HepG2 (cell line): ENCODE measurements around the gene BBS12. TPM values are rescaled to one million over a fixed set of nuclear protein-coding genes. Genes with fewer than 3 reads are reported as not detected.

Experiments used
- ATAC-seq: fragments of 200-7000 bp; cut with Tn5 transposase; 3 replicates; pipeline ENCODE4 v1.9.1; 2020; ENCODE audit warnings: mild to moderate bottlenecking, moderate library complexity
- BruUV-seq: library from RNA; stranded (reverse); fragments of 400-500 nt; replicated peaks from 2 replicates; lab custom pipeline; 2021; lab: Mats Ljungman, UMichigan
- CTCF ChIA-PET: fragments of 300-600 bp; formaldehyde crosslinking; extraction: SDS; loops from one replicate; lab custom pipeline; 2021; ENCODE audit warnings: low total read pairs, inconsistent platforms, low intra/inter-chr PET ratio; lab: Yijun Ruan, JAX
- POLR2A ChIA-PET: fragments of 350-600 bp; sonication (Branson Sonifier 250); formaldehyde crosslinking; loops from one replicate; lab custom pipeline; 2020; ENCODE audit warnings: antibody characterized with exemption, inconsistent platforms; lab: Yijun Ruan, JAX
- DNase-seq: peaks from one replicate; pipeline ENCODE4 v3.0.0-alpha.2; 2015; ENCODE audit warnings: low spot score
- FAIRE-seq: peaks from 3 replicates; lab custom pipeline; 2011; peaks lifted over from hg19 to GRCh38; lab: Jason Lieb, UNC
- H2AFZ ChIP-seq: one replicate; pipeline ENCODE4 v1.6.1; 2011; ENCODE audit warnings: low read length, inconsistent platforms
- H3K27ac ChIP-seq: fragments of 300-600 bp; 3 replicates; pipeline ENCODE4 v1.8.0; 2011; ENCODE audit warnings: mixed run types, mild to moderate bottlenecking, mixed read lengths, low read length, inconsistent platforms; ENCODE audit not compliant: insufficient read depth; ENCODE audit errors: extremely low read length
- H3K27me3 ChIP-seq, 2 experiments: fragments of 200-600 bp in 1 of 2; 2 replicates in 1 of 2; 3 replicates in 1 of 2; pipeline versions ENCODE4 v1.6.0 to v1.8.0; 2011; ENCODE audit warnings: low read length in 2 of 2, mild to moderate bottlenecking in 2 of 2, moderate library complexity in 2 of 2, inconsistent platforms in 1 of 2; ENCODE audit not compliant: insufficient read depth in 2 of 2, control insufficient read depth in 1 of 2
- H3K36me3 ChIP-seq, 2 experiments: fragments of 200-600 bp in 1 of 2; replicated peaks in 1 of 2; 2 replicates in 1 of 2; 3 replicates in 1 of 2; pipeline versions ENCODE4 v1.5.1 to v1.8.0; 2011; ENCODE audit warnings: low read length in 2 of 2, inconsistent platforms in 1 of 2; ENCODE audit not compliant: insufficient read depth in 2 of 2, control insufficient read depth in 1 of 2
- H3K4me1 ChIP-seq: 2 replicates; pipeline ENCODE4 v1.5.1; 2012; ENCODE audit warnings: low read length, inconsistent platforms; ENCODE audit not compliant: insufficient read depth
- H3K4me2 ChIP-seq: 2 replicates; pipeline ENCODE4 v1.6.0; 2011; ENCODE audit warnings: low read depth, low read length, inconsistent platforms
- H3K4me3 ChIP-seq, 3 experiments: fragments of 200-600 bp in 1 of 3; sonication (generic), shearing (Covaris generic) in 1 of 3; replicated peaks in 1 of 3; 2 replicates each; pipeline ENCODE4 v1.5.1; 2011 to 2016; ENCODE audit warnings: low read length in 3 of 3, inconsistent platforms in 2 of 3, low read depth in 2 of 3, mild to moderate bottlenecking in 2 of 3, control low read depth in 1 of 3, mixed read lengths in 1 of 3; ENCODE audit not compliant: insufficient read depth in 1 of 3
- H3K79me2 ChIP-seq: one replicate; pipeline ENCODE4 v1.6.1; 2011; ENCODE audit warnings: low read length, inconsistent platforms; ENCODE audit not compliant: insufficient read depth
- H3K9ac ChIP-seq: 2 replicates; pipeline ENCODE4 v1.6.0; 2011; ENCODE audit warnings: mild to moderate bottlenecking, low read depth, low read length, inconsistent platforms; ENCODE audit not compliant: insufficient read depth
- H3K9me3 ChIP-seq: 2 replicates; pipeline ENCODE4 v1.5.1; 2012; ENCODE audit warnings: mild to moderate bottlenecking, low read length
- H4K20me1 ChIP-seq: 2 replicates; pipeline ENCODE4 v1.6.0; 2011; ENCODE audit warnings: inconsistent platforms, mild to moderate bottlenecking, low read length, moderate library complexity; ENCODE audit not compliant: insufficient read depth
- AGO2 ChIP-seq: fragments of 200-400 bp; formaldehyde crosslinking; optimal IDR thresholded peaks from 2 replicates; pipeline ENCODE3; 2017; ENCODE audit warnings: mild to moderate bottlenecking, low read depth, low read length, moderate library complexity
- DPF2 ChIP-seq: sonication (generic); formaldehyde crosslinking; IDR thresholded peaks from 2 replicates; pipeline ENCODE4 v1.4.0; 2020; ENCODE audit warnings: mild to moderate bottlenecking, low read depth, missing genetic modification reagents, borderline replicate concordance
- HDAC1 ChIP-seq: sonication (generic); formaldehyde crosslinking; IDR thresholded peaks from 2 replicates; pipeline ENCODE4 v1.5.1; 2020; ENCODE audit warnings: mild to moderate bottlenecking, missing genetic modification reagents
- HNF4A ChIP-seq: sonication (generic); formaldehyde crosslinking; IDR thresholded peaks from 2 replicates; pipeline ENCODE4 v1.4.0; 2020; ENCODE audit warnings: missing genetic modification reagents
- RFX3 ChIP-seq: IDR thresholded peaks from 2 replicates; pipeline ENCODE4 v1.6.1; 2016; ENCODE audit warnings: missing biosample characterization, missing genetic modification reagents
- SALL1 ChIP-seq: sonication (generic); formaldehyde crosslinking; IDR thresholded peaks from 2 replicates; pipeline ENCODE4 v1.8.0; 2022; ENCODE audit warnings: mild to moderate bottlenecking, missing genetic modification reagents
- STAG1 ChIP-seq: sonication (generic); formaldehyde crosslinking; IDR thresholded peaks from 2 replicates; pipeline ENCODE4 v1.4.0; 2020; ENCODE audit warnings: missing genetic modification reagents
- TRIM24 ChIP-seq: sonication (generic); formaldehyde crosslinking; IDR thresholded peaks from 2 replicates; pipeline ENCODE4 v1.8.0; 2022; ENCODE audit warnings: mild to moderate bottlenecking, missing genetic modification reagents
- TSC22D2 ChIP-seq: sonication (generic); formaldehyde crosslinking; IDR thresholded peaks from 2 replicates; pipeline ENCODE4 v1.5.1; 2020; ENCODE audit warnings: missing genetic modification reagents, mild to moderate bottlenecking, borderline replicate concordance
- YEATS2 ChIP-seq: sonication (generic); formaldehyde crosslinking; IDR thresholded peaks from 2 replicates; pipeline ENCODE4 v1.4.0; 2020; ENCODE audit warnings: missing genetic modification reagents, borderline replicate concordance
- ZFYVE20 ChIP-seq: sonication (generic); formaldehyde crosslinking; IDR thresholded peaks from 2 replicates; pipeline ENCODE4 v1.8.0; 2023; ENCODE audit warnings: low read depth, mild to moderate bottlenecking, moderate library complexity, missing genetic modification reagents, borderline replicate concordance
- ZNF274 ChIP-seq: sonication (generic); formaldehyde crosslinking; IDR thresholded peaks from 2 replicates; pipeline ENCODE4 v1.5.1; 2020; ENCODE audit warnings: mild to moderate bottlenecking, missing genetic modification reagents
- ZSCAN9 ChIP-seq: IDR thresholded peaks from 2 replicates; pipeline ENCODE4 v1.6.1; 2016; ENCODE audit warnings: borderline replicate concordance
- WGBS: methylation state at CpG from one replicate; pipeline ENCODE4 v1.1.6; 2017; ENCODE audit warnings: low lambda C conversion rate; 5-methylcytosine and 5-hydroxymethylcytosine counted together
- in situ Hi-C: cut with HindIII; loops from 2 replicates; pipeline ENCODE4 v1.10.0; 2017; ENCODE audit warnings: low pct_unique_long_range_greater_than_20kb; ENCODE audit not compliant: extremely low pct_ligation_motif_present
- intact Hi-C: fragments of 100-400 bp; cut with micrococcal nuclease; formaldehyde crosslinking; loops from one replicate; pipeline ENCODE4 v1.10.0; 2022; ENCODE audit not compliant: unreplicated experiment
- polyA plus RNA-seq, 8 experiments: library from polyadenylated mRNA; depleted of rRNA in 3 of 8; stranded (reverse) in 7 of 8; unstranded in 1 of 8; fragments of >200 nt; fragmentation: Illumina TruSeq in 4 of 8; extraction: Trizol in 4 of 8; gene quantifications; 2 replicates each; pipeline versions ENCODE4 v1.2.1 to v1.2.3, GENCODE V29; 2011 to 2016; ENCODE audit warnings: low read depth in 4 of 8, missing spikeins in 1 of 8, mixed read lengths in 1 of 8; ENCODE audit not compliant: insufficient read depth in 1 of 8
- total RNA-seq, 5 experiments: library from RNA; depleted of rRNA; stranded (reverse); fragments of >200 nt; fragmentation: Illumina TruSeq; extraction: Trizol; gene quantifications; 2 replicates each; pipeline ENCODE4 v1.2.3, GENCODE V29; 2016; ENCODE audit warnings: low read depth in 1 of 5
- TF ChIP-seq, protein P1 (sequence below): sonication (generic); formaldehyde crosslinking; IDR thresholded peaks from 2 replicates; pipeline ENCODE4 v1.4.0; 2020; ENCODE audit warnings: missing genetic modification reagents, borderline replicate concordance
- TF ChIP-seq, protein P2 (sequence below): IDR thresholded peaks from 2 replicates; pipeline ENCODE4 v1.6.1; 2016; ENCODE audit warnings: low read depth

BBS12 gene
- total and polyA plus RNA-seq, 2 of the 13 experiments (the other 11 are each of a cell fraction or from before 2014, with no cell fraction given) = 0.32 to 1.7 TPM

- peak overlapping the region; percentile 77 to 84 (median 83); a peak in 5 of 6 replicates for H3K4me3 ChIP-seq
- DNase-seq = no peak
- H3K4me1 ChIP-seq = peaks cover 15% of the 10 kb centered on the region
- no peaks in the 10 kb centered on the region for H3K36me3 ChIP-seq
- H3K9ac ChIP-seq = peak overlapping the region; percentile 63; the same call in 1 of the 2 replicates
- H3K9me3 ChIP-seq = peaks cover 7% of the 10 kb centered on the region; the same call in 1 of the 2 replicates
- no peaks in the 10 kb centered on the region; a peak in 1 of 5 replicates for H3K27me3 ChIP-seq
- H4K20me1 ChIP-seq = no peaks in the 10 kb centered on the region
- in situ Hi-C loops (no loop called here), intact Hi-C loops (loop anchor here (2.0 kb wide), 2 partner anchors 181 to 189 kb away; partner anchors contain the start of gene NUDT6)
- POLR2A ChIA-PET = no interaction called here
- TF ChIP-seq YEATS2 (CRISPR knock-in tag) (no peak), HNF4A (CRISPR knock-in tag) (0 out of 2 replicates have a peak, but pooled peaks have one; percentile 23), HDAC1 (CRISPR knock-in tag) (no peak), ZFYVE20 (CRISPR knock-in tag) (no peak)
- no peak for ATAC-seq
- BruUV-seq = no TSS peak
- CTCF ChIA-PET = no interaction called here
- H3K79me2 ChIP-seq = no peaks in the 10 kb centered on the region
- FAIRE-seq = no peak
- H2AFZ ChIP-seq = peak overlapping the region; percentile 59
- WGBS = 85% methylated on average over 1 of the region's 1 CpG
- H3K27ac ChIP-seq = peak overlapping the region; percentile 50
- H3K4me2 ChIP-seq = peak overlapping the region; percentile 95
Measured at GRCh38 chr4:122733787-122734120, 1.2 kb downstream of the BBS12 start.

DNA sequence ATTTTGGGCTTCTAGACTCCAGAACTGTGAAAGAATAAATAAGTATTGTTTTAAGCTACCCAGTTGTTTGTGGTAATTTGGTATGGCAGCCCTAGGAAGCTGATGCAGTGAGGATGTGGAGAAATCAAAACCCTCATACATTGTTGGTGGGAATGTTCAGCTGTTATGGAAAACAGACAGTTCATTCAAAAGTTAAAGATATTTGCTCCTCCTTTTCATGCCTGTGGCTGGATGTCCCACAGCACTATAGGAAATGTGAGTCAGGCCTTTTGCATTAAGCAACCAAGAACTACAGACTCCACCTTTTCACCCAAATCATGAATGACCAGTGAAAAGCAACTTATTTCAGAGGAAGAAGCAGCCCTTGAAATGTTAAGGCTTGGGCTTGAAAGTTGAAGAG, 6.7 kb downstream of the BBS12 start:
- Histone ChIP-seq H3K4me1 (peaks cover 6% of the 10 kb centered on the region), H3K27ac (no peak overlapping the region), H3K27me3 (no peaks in the 10 kb centered on the region), H2AFZ (no peak overlapping the region), H3K36me3 (no peaks in the 10 kb centered on the region), H4K20me1 (no peaks in the 10 kb centered on the region), H3K4me3 (no peak overlapping the region), H3K4me2 (no peak overlapping the region), H3K79me2 (no peaks in the 10 kb centered on the region), H3K9me3 (peaks cover 7% of the 10 kb centered on the region; the same call in 1 of the 2 replicates), H3K9ac (no peak overlapping the region)
- no peak for FAIRE-seq
- DNase-seq = no peak
- TF ChIP-seq ZNF274 = no peak
- TF ChIP-seq, protein P1, sequence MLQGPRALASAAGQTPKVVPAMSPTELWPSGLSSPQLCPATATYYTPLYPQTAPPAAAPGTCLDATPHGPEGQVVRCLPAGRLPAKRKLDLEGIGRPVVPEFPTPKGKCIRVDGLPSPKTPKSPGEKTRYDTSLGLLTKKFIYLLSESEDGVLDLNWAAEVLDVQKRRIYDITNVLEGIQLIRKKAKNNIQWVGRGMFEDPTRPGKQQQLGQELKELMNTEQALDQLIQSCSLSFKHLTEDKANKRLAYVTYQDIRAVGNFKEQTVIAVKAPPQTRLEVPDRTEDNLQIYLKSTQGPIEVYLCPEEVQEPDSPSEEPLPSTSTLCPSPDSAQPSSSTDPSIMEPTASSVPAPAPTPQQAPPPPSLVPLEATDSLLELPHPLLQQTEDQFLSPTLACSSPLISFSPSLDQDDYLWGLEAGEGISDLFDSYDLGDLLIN (CRISPR knock-in tag) = no peak
- TF ChIP-seq, protein P2, sequence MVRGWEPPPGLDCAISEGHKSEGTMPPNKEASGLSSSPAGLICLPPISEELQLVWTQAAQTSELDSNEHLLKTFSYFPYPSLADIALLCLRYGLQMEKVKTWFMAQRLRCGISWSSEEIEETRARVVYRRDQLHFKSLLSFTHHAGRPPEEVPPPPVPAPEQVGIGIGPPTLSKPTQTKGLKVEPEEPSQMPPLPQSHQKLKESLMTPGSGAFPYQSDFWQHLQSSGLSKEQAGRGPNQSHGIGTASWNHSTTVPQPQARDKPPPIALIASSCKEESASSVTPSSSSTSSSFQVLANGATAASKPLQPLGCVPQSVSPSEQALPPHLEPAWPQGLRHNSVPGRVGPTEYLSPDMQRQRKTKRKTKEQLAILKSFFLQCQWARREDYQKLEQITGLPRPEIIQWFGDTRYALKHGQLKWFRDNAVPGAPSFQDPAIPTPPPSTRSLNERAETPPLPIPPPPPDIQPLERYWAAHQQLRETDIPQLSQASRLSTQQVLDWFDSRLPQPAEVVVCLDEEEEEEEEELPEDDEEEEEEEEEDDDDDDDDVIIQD (CRISPR knock-in tag) = no peak
- TF ChIP-seq AGO2 = no peak
- no peak for TF ChIP-seq STAG1 (CRISPR knock-in tag)
- TF ChIP-seq SALL1 (CRISPR knock-in tag) = no peak
- no peak for TF ChIP-seq TSC22D2 (CRISPR knock-in tag)
- TF ChIP-seq TRIM24 (CRISPR knock-in tag) = no peak
- no peak for TF ChIP-seq DPF2 (CRISPR knock-in tag)
- TF ChIP-seq ZSCAN9 (CRISPR knock-in tag) = no peak
- no peak for TF ChIP-seq RFX3 (CRISPR knock-in tag)
- no TSS peak for BruUV-seq
- intact Hi-C loops (no loop called here), in situ Hi-C loops (no loop called here)
- CTCF ChIA-PET = no interaction called here
- POLR2A ChIA-PET = no interaction called here
- ATAC-seq = no peak
